Mesodermal cell (in vitro differentiated cells): ENCODE results near the gene CCKAR.

Experiments
- H3K27ac ChIP-seq: 2 replicates; pipeline ENCODE4 v1.7.0; 2013; ENCODE audit warnings: mild to moderate bottlenecking, low read depth, low read length, moderate library complexity; ENCODE audit not compliant: severe bottlenecking
- H3K36me3 ChIP-seq: 2 replicates; pipeline ENCODE4 v1.7.1; 2013; ENCODE audit warnings: mild to moderate bottlenecking, low read length, moderate library complexity; ENCODE audit not compliant: control insufficient read depth, insufficient read depth
- H3K4me1 ChIP-seq: one replicate; pipeline ENCODE4 v1.7.1; 2013; ENCODE audit warnings: mild to moderate bottlenecking, low read length; ENCODE audit not compliant: insufficient read depth, control insufficient read depth, poor library complexity, severe bottlenecking
- H3K4me3 ChIP-seq: 2 replicates; pipeline ENCODE4 v1.7.0; 2013; ENCODE audit warnings: low read length, control low read depth, mild to moderate bottlenecking; ENCODE audit not compliant: insufficient read depth, poor library complexity, severe bottlenecking; ENCODE audit errors: extremely low read depth
- H3K9me3 ChIP-seq: 2 replicates; pipeline ENCODE4 v1.7.1; 2013; ENCODE audit warnings: mild to moderate bottlenecking, low read length, moderate library complexity; ENCODE audit not compliant: control insufficient read depth
- WGBS, 2 experiments: methylation state at CpG; one replicate each; pipeline ENCODE4 v1.1.5; 2013; ENCODE audit warnings: missing lambda C conversion rate in 2 of 2; ENCODE audit not compliant: insufficient coverage in 2 of 2; 5-methylcytosine and 5-hydroxymethylcytosine counted together

The CCKAR gene

GRCh38 chr4:26489101-26489985, 941 bp downstream of the CCKAR start:
- Histone ChIP-seq H3K9me3 (no peaks in the 10 kb centered on the region), H3K36me3 (no peaks in the 10 kb centered on the region), H3K27ac (no peak overlapping the region), H3K4me3 (no peak overlapping the region), H3K4me1 (no peaks in the 10 kb centered on the region)
- 88 to 92% methylated on average over 19 of the region's 19 CpGs for WGBS, 2 experiments

DNA sequence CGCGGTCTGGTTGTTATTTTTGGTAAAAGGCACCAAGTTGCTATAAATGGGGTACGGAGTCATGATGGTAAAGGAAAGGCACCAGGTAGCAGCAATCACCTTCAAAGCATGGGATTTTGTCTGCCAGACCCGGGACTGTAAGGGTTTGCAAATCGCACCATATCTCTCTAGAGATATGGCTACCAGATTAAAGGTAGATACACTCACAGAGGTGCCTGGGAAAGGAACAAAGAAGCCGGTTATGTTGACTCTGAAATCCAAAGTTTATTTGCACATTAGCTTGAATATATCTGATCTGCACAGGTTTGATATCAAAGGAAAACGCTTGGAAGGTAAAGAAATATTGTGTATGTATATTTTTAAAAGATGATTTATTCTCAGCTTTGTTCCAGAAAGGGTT, 4.6 kb downstream of the CCKAR start:
- Histone ChIP-seq H3K9me3 (no peaks in the 10 kb centered on the region), H3K4me1 (no peaks in the 10 kb centered on the region), H3K36me3 (no peaks in the 10 kb centered on the region), H3K27ac (no peak overlapping the region), H3K4me3 (no peak overlapping the region)
- WGBS, 2 experiments, result 92 to 100% methylated on average over 1 to 5 of the region's 7 CpGs

- no peak overlapping the region for H3K4me3 ChIP-seq
- H3K9me3 ChIP-seq, result no peaks in the 10 kb centered on the region
- WGBS, 2 experiments, result 87 to 96% methylated on average over 2 to 3 of the region's 5 CpGs
- H3K27ac ChIP-seq, result peak overlapping the region; percentile 46
- no peaks in the 10 kb centered on the region for H3K36me3 ChIP-seq
- H3K4me1 ChIP-seq, result no peaks in the 10 kb centered on the region
These were observed 5.8 kb downstream of the CCKAR start for GRCh38 chr4:26484516-26484915.

DNA sequence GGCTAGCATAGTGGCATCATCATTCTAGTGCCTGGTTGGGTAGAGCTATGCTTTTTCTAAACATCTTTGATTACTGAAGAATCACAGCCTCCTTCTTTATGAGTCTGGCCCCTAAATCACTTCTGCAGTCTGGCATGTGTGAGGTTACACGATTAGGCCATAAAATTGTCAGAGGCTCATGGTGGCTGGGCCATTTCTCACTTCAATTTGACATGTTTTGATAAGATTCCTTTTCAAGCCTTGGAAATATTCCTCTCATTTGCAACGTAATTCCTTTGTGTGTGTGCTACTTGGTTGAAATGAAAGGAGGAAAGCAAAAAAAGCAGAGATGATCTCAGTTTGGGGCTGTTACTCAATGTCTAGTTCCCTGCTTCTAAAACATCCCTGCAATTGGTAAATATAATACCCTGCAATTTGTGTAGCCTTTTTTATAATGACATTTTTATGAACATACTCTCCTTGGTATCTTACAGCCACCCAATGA, 6.2 kb downstream of the CCKAR start:
- Histone ChIP-seq H3K9me3 (no peaks in the 10 kb centered on the region), H3K36me3 (no peaks in the 10 kb centered on the region), H3K4me1 (no peaks in the 10 kb centered on the region), H3K4me3 (no peak overlapping the region), H3K27ac (peak overlapping the region; percentile 46)
- no CpG with 5 or more reads among the region's 2 CpGs for WGBS, 2 experiments

GRCh38 chr4:26482508-26483462, 7.5 kb downstream of the CCKAR start:
- no peaks in the 10 kb centered on the region for H3K9me3 ChIP-seq
- no peaks in the 10 kb centered on the region for H3K4me1 ChIP-seq
- no peak overlapping the region for H3K4me3 ChIP-seq
- H3K27ac ChIP-seq, result no peak overlapping the region
- no peaks in the 10 kb centered on the region for H3K36me3 ChIP-seq
- no CpG with 5 or more reads among the region's 3 CpGs for WGBS, 2 experiments

DNA sequence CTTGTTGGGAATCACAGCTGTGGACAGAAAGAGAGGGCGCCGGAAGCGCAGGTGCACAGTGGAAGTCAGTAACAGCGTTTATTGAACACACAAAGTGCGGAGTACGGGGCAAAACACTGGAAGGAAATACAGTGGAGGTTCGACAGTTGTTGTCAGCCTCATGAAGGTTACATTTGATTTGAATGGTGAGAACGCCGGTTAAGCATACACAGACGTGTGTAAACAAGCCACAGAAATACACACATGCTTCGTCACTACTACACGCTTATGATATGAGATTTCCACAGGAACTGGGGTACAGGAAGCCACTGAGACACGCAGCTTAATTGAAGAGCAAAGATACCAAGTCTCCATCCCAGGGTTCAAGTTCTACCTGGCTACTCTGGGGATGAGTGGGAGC, 12.0 kb downstream of the CCKAR start:
- 94 to 96% methylated on average over 10 to 12 of the region's 13 CpGs for WGBS, 2 experiments
- H3K4me1 ChIP-seq, result no peaks in the 10 kb centered on the region
- no peak overlapping the region for H3K27ac ChIP-seq
- H3K9me3 ChIP-seq, result no peaks in the 10 kb centered on the region
- H3K4me3 ChIP-seq, result no peak overlapping the region
- H3K36me3 ChIP-seq, result no peaks in the 10 kb centered on the region

DNA sequence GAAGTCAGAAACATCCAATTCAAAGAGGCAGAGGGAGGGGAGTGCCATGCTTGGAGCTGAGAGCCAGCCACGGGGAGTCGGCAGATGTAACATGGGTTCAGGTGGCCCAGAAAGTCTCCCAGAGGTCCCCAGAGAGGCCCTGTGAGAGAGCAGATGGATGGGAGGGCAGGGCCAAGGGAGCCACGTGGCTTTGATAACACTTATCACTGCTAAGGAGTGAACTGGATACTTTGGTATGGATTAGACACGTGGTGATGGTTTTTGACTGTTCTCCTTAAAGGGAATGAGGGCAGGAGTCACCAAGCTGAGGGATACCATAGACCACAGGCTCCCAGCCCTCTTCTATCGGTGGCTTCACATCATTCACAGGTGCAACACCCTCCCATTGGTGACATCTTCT, 13.7 kb downstream of the CCKAR start:
- no peaks in the 10 kb centered on the region for H3K4me1 ChIP-seq
- WGBS, 2 experiments, result 87 to 90% methylated on average over 4 of the region's 5 CpGs
- no peak overlapping the region for H3K27ac ChIP-seq
- no peak overlapping the region for H3K4me3 ChIP-seq
- no peaks in the 10 kb centered on the region for H3K36me3 ChIP-seq
- no peaks in the 10 kb centered on the region for H3K9me3 ChIP-seq

DNA sequence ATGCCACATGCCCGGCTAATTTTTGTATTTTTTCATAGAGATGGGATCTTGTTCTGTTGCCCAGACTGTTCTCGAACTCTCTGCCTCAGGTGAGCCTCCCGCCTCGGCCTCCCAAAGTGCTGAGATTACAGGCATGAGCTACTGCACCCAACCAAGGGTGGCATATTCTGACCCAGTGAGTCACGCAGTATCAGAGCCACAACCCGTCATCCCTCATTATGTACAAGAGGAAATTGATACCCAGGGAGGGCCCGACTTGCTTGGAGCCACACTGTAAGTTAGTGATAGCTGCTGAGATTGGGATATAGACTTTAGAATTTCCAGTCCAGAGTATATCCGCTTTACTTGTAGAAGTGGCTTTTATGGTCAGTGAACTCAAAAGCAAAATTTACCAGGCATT, 14.6 kb downstream of the CCKAR start:
- Histone ChIP-seq H3K4me1 (no peaks in the 10 kb centered on the region), H3K4me3 (no peak overlapping the region), H3K27ac (no peak overlapping the region), H3K36me3 (no peaks in the 10 kb centered on the region), H3K9me3 (no peaks in the 10 kb centered on the region)
- 82 to 92% methylated on average over 4 to 6 of the region's 8 CpGs for WGBS, 2 experiments

DNA sequence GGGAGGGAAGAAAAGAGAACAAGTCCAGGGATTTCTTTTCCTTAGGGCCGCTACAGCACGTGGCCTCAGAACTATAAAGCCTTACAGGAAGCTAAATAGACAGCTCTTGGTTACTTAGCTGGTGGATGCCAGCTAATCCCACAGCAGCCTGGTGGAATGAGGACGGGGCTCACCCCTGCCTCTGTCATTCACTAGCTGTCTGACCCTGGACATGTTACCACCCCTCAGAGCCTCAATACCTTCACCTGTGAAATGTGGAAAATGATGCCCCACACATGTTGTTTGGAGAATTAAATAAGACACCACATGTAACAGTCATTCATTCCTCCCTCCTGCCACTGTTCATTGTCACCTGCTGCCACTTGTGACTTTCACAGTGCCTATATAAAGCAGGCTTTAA, 15.7 kb downstream of the CCKAR start:
- Histone ChIP-seq H3K4me3 (no peak overlapping the region), H3K9me3 (no peaks in the 10 kb centered on the region), H3K4me1 (no peaks in the 10 kb centered on the region), H3K36me3 (no peaks in the 10 kb centered on the region), H3K27ac (no peak overlapping the region)
- WGBS, 2 experiments, result 77 to 82% methylated on average over 2 to 3 of the region's 3 CpGs

GRCh38 chr4:26473893-26474292, 16.4 kb downstream of the CCKAR start:
- no peak overlapping the region for H3K4me3 ChIP-seq
- H3K4me1 ChIP-seq, result no peaks in the 10 kb centered on the region
- WGBS, 2 experiments, result 95 to 99% methylated on average over 7 to 8 of the region's 8 CpGs
- H3K36me3 ChIP-seq, result no peaks in the 10 kb centered on the region
- no peaks in the 10 kb centered on the region for H3K9me3 ChIP-seq
- H3K27ac ChIP-seq, result no peak overlapping the region
